HG03039 (cell line): ENCODE data around the gene SCLT1.

Experiments
- ATAC-seq: cut with Tn5 transposase; IDR thresholded peaks from one replicate; pipeline ENCODE4 v1.9.1; 2021; ENCODE audit warnings: mild to moderate bottlenecking, moderate library complexity; ENCODE audit not compliant: unreplicated experiment

Gene SCLT1

DNA sequence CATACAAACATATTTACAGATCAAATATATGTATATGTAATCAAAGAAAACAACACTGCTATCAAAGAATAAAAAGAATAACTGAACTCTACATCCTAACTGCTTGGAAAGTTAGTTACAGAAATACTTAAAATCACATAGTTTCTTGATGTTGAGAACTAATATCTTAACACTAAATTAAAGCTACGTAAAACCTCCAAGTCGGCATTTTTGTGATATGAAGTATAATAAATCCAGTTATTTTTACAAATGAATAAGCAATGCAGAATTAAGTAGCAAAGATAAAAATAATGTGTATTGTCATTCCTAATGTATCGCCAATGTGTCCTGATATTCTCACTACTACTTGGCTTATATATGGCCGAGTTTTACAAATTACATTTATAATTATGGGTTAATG is 215.4 kb downstream of the SCLT1 start:
- ATAC-seq = no peak

- ATAC-seq = no peak
Observed at GRCh38 chr4:128876200-128876599, 217.1 kb downstream of the SCLT1 start.

GRCh38 chr4:128871948-128872347 is 221.4 kb downstream of the SCLT1 start:
- no peak for ATAC-seq

- no peak for ATAC-seq
Observed at GRCh38 chr4:128869776-128870509, 223.4 kb downstream of the SCLT1 start.

GRCh38 chr4:128868758-128869157 is 224.6 kb downstream of the SCLT1 start:
- ATAC-seq = no peak

GRCh38 chr4:128866691-128867090 is 226.6 kb downstream of the SCLT1 start:
- no peak for ATAC-seq

- no peak for ATAC-seq
Observed at GRCh38 chr4:128866269-128866668, 227.1 kb downstream of the SCLT1 start.

DNA sequence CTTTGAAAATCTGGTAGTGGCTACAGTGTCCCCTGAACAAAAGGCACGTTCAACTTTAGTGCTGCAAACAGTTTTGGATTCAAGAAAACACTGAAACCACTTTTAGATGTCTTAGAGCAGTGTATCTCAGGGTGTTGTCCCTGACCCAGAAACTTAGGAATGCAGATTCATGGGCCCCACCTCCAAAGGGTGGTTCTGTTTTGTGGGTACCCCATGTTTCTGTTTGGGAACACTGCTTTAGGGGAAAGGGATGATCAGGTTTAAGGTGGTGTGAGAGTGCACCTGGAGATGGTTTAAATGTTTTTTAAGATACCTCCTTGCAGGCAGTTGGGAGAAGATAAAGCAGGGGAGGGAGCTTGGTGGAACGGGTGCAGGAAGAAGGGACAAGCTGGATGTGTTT is 228.2 kb downstream of the SCLT1 start:
- no peak for ATAC-seq

GRCh38 chr4:128863312-128864075 is 229.8 kb downstream of the SCLT1 start:
- ATAC-seq = no peak

- peak; percentile 76 for ATAC-seq
Observed at GRCh38 chr4:128862608-128863311, 230.6 kb downstream of the SCLT1 start.

GRCh38 chr4:128861856-128862518 is 231.4 kb downstream of the SCLT1 start:
- ATAC-seq = peak; percentile 26

DNA sequence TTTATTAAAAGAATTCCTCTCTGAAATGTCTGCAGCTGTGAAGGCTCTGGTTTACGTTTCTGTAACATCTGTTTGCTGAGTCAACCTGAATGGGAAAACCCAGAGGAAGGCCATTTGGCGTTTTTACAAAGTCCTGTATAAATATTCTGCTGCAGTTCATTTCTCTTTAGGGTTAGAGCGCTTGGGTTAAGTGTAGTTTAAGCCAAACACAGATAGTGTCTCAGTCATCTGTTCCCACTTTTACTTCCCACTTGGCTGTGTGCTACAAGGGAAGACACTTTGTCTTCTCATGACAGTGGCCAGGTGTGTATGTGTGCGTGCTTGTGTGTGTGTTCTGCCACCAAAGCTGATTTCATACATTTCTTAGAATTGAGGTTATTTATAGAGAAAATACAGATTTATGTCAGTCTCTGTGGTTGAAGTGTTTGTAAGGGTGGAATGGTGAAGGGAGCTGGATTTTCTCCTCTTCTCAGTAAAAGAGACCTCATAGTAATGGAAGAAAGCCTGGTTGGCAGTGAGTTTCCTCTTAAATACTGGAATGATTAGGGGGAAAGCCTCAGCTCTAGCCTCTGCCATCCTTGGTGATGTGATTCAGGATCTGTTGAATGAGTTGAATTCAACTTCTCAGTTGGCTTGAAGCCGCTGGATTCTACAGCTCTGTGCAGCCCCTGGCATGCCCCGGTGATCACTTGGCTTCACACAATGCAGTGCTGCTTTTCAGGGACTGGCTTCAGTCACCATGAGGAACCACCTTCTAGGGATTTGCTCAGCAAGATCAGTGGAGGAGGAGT is 233.3 kb downstream of the SCLT1 start:
- ATAC-seq = no peak

GRCh38 chr4:128858879-128859671 is 234.3 kb downstream of the SCLT1 start:
- ATAC-seq = no peak

DNA sequence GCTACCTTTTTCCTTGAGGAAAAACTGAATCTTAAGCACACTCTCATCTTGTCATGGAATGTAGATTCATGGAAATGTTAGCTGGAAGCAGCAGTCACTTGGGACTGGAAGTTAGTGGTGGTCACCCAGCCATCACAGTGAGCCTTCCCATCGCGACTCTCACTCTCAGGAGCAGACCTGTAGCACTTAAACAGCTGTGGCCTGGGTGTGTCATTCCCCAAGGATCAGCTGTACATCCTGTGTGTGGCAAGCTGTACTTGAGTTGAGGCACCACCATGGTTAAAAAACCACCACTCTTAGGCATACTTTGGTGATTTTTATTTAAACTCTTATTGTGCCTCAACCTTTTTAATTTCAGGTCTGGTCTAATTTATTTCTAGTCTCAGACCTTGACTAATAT is 237.1 kb downstream of the SCLT1 start:
- ATAC-seq = no peak

DNA sequence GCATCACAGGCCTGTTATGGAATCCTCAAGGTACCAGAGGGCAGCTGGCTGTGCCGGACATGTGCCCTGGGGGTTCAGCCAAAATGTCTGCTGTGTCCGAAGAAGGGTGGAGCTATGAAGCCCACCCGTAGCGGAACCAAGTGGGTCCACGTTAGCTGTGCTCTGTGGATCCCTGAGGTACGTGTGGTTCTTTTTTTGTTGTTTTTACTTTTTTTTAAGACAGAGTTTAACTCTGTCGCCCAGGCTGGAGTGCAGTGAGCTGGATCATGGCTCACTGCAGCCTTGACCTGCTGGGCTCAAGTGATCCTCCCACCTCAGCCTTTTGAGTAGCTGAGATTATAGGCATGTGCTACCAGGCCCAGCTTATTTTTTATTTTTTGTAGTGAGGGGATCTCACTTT is 237.7 kb downstream of the SCLT1 start:
- ATAC-seq = no peak

GRCh38 chr4:128854433-128854832 is 238.9 kb downstream of the SCLT1 start:
- ATAC-seq = peak; percentile 59

- no peak for ATAC-seq
Observed at GRCh38 chr4:128853741-128854140, 239.6 kb downstream of the SCLT1 start.

DNA sequence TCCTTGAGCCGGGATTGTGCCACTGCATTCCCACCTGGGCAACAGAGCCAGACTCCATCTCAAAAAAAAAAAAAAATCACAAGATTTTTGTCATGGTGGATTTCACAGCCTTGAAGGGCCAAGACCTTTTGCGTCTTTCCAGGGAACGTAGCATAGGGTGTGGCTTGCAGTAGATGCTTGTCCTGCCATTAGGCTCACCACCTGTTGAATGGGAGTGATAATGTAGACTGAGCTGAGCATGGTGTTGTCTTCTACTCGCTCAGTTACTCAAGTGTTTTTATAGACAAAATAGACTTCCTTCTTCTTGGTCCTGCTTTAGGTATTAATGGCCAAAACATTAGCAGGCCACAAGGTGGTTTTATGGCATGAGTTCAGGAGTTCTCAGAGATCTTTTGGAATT is 243.1 kb downstream of the SCLT1 start:
- ATAC-seq = no peak

- no peak for ATAC-seq
Observed at GRCh38 chr4:128848461-128848860, 244.9 kb downstream of the SCLT1 start.
